H1 (cell line): ENCODE results near the gene PLXDC2. TPM values are rescaled to one million over a fixed set of nuclear protein-coding genes. Genes with fewer than 3 reads are reported as not detected.

Experiments used
- CTCF ChIA-PET: fragments of 300-600 bp; sonication (Branson Sonifier 250); formaldehyde crosslinking; loops from one replicate; lab custom pipeline; 2021; ENCODE audit not compliant: partially characterized antibody; lab: Charles Lee
- POLR2A ChIA-PET: fragments of 300-600 bp; sonication (Branson Sonifier 250); formaldehyde crosslinking; loops from one replicate; lab custom pipeline; 2021; ENCODE audit warnings: inconsistent platforms; ENCODE audit not compliant: partially characterized antibody; lab: Charles Lee
- DNase-seq, 2 experiments: peaks; one replicate each; pipeline versions ENCODE4 v3.0.0 to v3.0.0-alpha.2; 2010 to 2022; ENCODE audit warnings: low spot score in 2 of 2, low read depth in 1 of 2, mixed read lengths in 1 of 2
- FAIRE-seq: peaks from 2 replicates; lab custom pipeline; 2011; peaks lifted over from hg19 to GRCh38; lab: Jason Lieb, UNC
- H2AFZ ChIP-seq: 2 replicates; pipeline ENCODE4 v1.8.1; 2012; ENCODE audit warnings: low read length, inconsistent platforms
- H2AK5ac ChIP-seq: 2 replicates; pipeline ENCODE4 v1.6.1; 2013; ENCODE audit warnings: low read depth, low read length
- H2BK120ac ChIP-seq: replicated peaks from 2 replicates; pipeline ENCODE3; 2013; ENCODE audit warnings: low read depth, low read length, inconsistent platforms
- H2BK12ac ChIP-seq: 2 replicates; pipeline ENCODE4 v1.6.1; 2013; ENCODE audit warnings: low read depth, low read length
- H2BK15ac ChIP-seq: 2 replicates; pipeline ENCODE4 v1.6.1; 2013; ENCODE audit warnings: low read length
- H2BK20ac ChIP-seq: 2 replicates; pipeline ENCODE4 v1.6.1; 2013; ENCODE audit warnings: low read length
- H2BK5ac ChIP-seq: 2 replicates; pipeline ENCODE4 v1.6.1; 2013; ENCODE audit warnings: low read depth, low read length
- H3K14ac ChIP-seq: 2 replicates; pipeline ENCODE4 v1.6.1; 2013; ENCODE audit warnings: inconsistent platforms; ENCODE audit not compliant: insufficient read length
- H3K18ac ChIP-seq: 2 replicates; pipeline ENCODE4 v1.6.1; 2013; ENCODE audit warnings: low read length; ENCODE audit errors: extremely low read depth
- H3K23ac ChIP-seq: 2 replicates; pipeline ENCODE4 v1.6.1; 2013; ENCODE audit warnings: inconsistent platforms; ENCODE audit not compliant: insufficient read length
- H3K23me2 ChIP-seq: 2 replicates; pipeline ENCODE4 v1.6.1; 2013; ENCODE audit warnings: low read depth, low read length
- H3K27ac ChIP-seq: 2 replicates; pipeline ENCODE4 v1.6.1; 2011; ENCODE audit warnings: low read depth, low read length, inconsistent platforms
- H3K27me3 ChIP-seq, 4 experiments: replicated peaks in 1 of 4; 1 replicate in 1 of 4; 2 replicates in 3 of 4; pipeline versions ENCODE4 v1.6.1 to v1.8.1; 2011 to 2013; ENCODE audit warnings: low read length in 3 of 4, mild to moderate bottlenecking in 3 of 4, inconsistent platforms in 2 of 4, mixed read lengths in 2 of 4, moderate library complexity in 1 of 4; ENCODE audit not compliant: control insufficient read depth in 3 of 4, insufficient read depth in 3 of 4; ENCODE audit errors: extremely low read depth in 1 of 4
- H3K36me3 ChIP-seq, 4 experiments: 2 replicates each; pipeline versions ENCODE4 v1.6.1 to v1.8.1; 2011 to 2013; ENCODE audit warnings: mild to moderate bottlenecking in 4 of 4, low read length in 3 of 4, moderate library complexity in 2 of 4, control low read depth in 1 of 4, inconsistent platforms in 1 of 4; ENCODE audit not compliant: insufficient read depth in 4 of 4, control insufficient read depth in 2 of 4
- H3K4ac ChIP-seq: replicated peaks from 2 replicates; pipeline ENCODE3; 2013; ENCODE audit warnings: low read length, low read depth, mixed read lengths, inconsistent platforms; ENCODE audit not compliant: insufficient read length
- H3K4me1 ChIP-seq, 4 experiments: replicated peaks in 1 of 4; 1 replicate in 1 of 4; 2 replicates in 3 of 4; pipeline versions ENCODE4 v1.6.1 to v1.8.1; 2011 to 2013; ENCODE audit warnings: low read length in 3 of 4, inconsistent platforms in 2 of 4, mixed read lengths in 1 of 4; ENCODE audit not compliant: insufficient read depth in 4 of 4, control insufficient read depth in 3 of 4
- H3K4me2 ChIP-seq, 2 experiments: 2 replicates each; pipeline versions ENCODE4 v1.6.1 to v1.8.1; 2011 to 2013; ENCODE audit warnings: low read depth in 2 of 2, low read length in 2 of 2, control low read depth in 1 of 2, inconsistent platforms in 1 of 2, mild to moderate bottlenecking in 1 of 2; ENCODE audit not compliant: insufficient read depth in 1 of 2
- H3K4me3 ChIP-seq, 4 experiments: fragments of 200-600, 300-600 bp in 1 of 4; sonication (generic), shearing (Covaris generic), sonication (Bioruptor Twin) in 1 of 4; 2 replicates each; pipeline versions ENCODE4 v1.5.1 to v1.8.1; 2011 to 2016; ENCODE audit warnings: low read length in 4 of 4, low read depth in 3 of 4, control low read depth in 2 of 4, inconsistent platforms in 2 of 4, mild to moderate bottlenecking in 2 of 4, mixed read lengths in 1 of 4, moderate library complexity in 1 of 4; ENCODE audit not compliant: insufficient read depth in 2 of 4; ENCODE audit errors: extremely low read depth in 1 of 4
- H3K56ac ChIP-seq: replicated peaks from 2 replicates; pipeline ENCODE3; 2013; ENCODE audit warnings: low read depth, mild to moderate bottlenecking, mixed read lengths, low read length, inconsistent platforms; ENCODE audit not compliant: insufficient read length
- H3K79me1 ChIP-seq: 2 replicates; pipeline ENCODE4 v1.6.1; 2013; ENCODE audit warnings: low read depth, low read length, control low read depth
- H3K79me2 ChIP-seq, 2 experiments: 2 replicates each; pipeline versions ENCODE4 v1.6.1 to v1.8.1; 2012 to 2013; ENCODE audit warnings: low read length in 2 of 2, mild to moderate bottlenecking in 2 of 2, inconsistent platforms in 1 of 2; ENCODE audit not compliant: insufficient read depth in 2 of 2, control insufficient read depth in 1 of 2
- H3K9ac ChIP-seq, 4 experiments: replicated peaks in 1 of 4; 1 replicate in 1 of 4; 2 replicates in 3 of 4; pipeline versions ENCODE4 v1.6.1 to v1.8.1; 2011 to 2013; ENCODE audit warnings: low read depth in 3 of 4, low read length in 3 of 4, control low read depth in 2 of 4, mild to moderate bottlenecking in 2 of 4, moderate library complexity in 2 of 4, inconsistent platforms in 1 of 4; ENCODE audit errors: extremely low read depth in 1 of 4
- H3K9me3 ChIP-seq, 2 experiments: 2 replicates each; pipeline versions ENCODE4 v1.6.1 to v1.8.1; 2012 to 2013; ENCODE audit warnings: mild to moderate bottlenecking in 2 of 2, moderate library complexity in 2 of 2, control low read depth in 1 of 2, inconsistent platforms in 1 of 2, low read depth in 1 of 2, low read length in 1 of 2, mixed read lengths in 1 of 2; ENCODE audit not compliant: insufficient read depth in 2 of 2
- H4K20me1 ChIP-seq, 2 experiments: replicated peaks in 1 of 2; 2 replicates each; pipeline versions ENCODE3 to v1.8.1; 2011 to 2013; ENCODE audit warnings: inconsistent platforms in 2 of 2, low read length in 2 of 2, mild to moderate bottlenecking in 1 of 2; ENCODE audit not compliant: insufficient read depth in 2 of 2, control insufficient read depth in 1 of 2
- H4K5ac ChIP-seq: 2 replicates; pipeline ENCODE4 v1.6.1; 2013; ENCODE audit warnings: low read length, low read depth, mixed read lengths, inconsistent platforms; ENCODE audit not compliant: insufficient read length
- H4K8ac ChIP-seq: 2 replicates; pipeline ENCODE4 v1.8.0; 2013; ENCODE audit warnings: mild to moderate bottlenecking, moderate library complexity, low read length, inconsistent platforms; ENCODE audit not compliant: insufficient read depth; ENCODE audit errors: extremely low read depth
- H4K91ac ChIP-seq: replicated peaks from 2 replicates; pipeline ENCODE3; 2013; ENCODE audit warnings: low read length, mixed read lengths, inconsistent platforms; ENCODE audit not compliant: insufficient read length
- ASH2L ChIP-seq: fragments of 200-600, 300-600 bp; sonication (generic); IDR thresholded peaks from one replicate; pipeline ENCODE4 v1.7.1; 2017; ENCODE audit warnings: low read length
- ATF3 ChIP-seq: IDR thresholded peaks from 2 replicates; pipeline ENCODE4 v1.6.1; 2011; ENCODE audit warnings: low read depth, mild to moderate bottlenecking, low read length; ENCODE audit not compliant: insufficient read depth
- EP300 ChIP-seq, 2 experiments: IDR thresholded peaks; 1 replicate in 1 of 2; 2 replicates in 1 of 2; pipeline ENCODE4 v1.6.1; 2011 to 2012; ENCODE audit warnings: low read depth in 2 of 2, low read length in 2 of 2, mild to moderate bottlenecking in 2 of 2, borderline replicate concordance in 1 of 2, inconsistent platforms in 1 of 2, moderate library complexity in 1 of 2
- GTF2F1 ChIP-seq: IDR thresholded peaks from 2 replicates; pipeline ENCODE4 v1.6.1; 2012; ENCODE audit warnings: low read depth, low read length, improper control_type of control experiment, borderline replicate concordance
- HDAC6 ChIP-seq: IDR thresholded peaks from one replicate; pipeline ENCODE4 v1.7.1; 2012; ENCODE audit warnings: low read depth, mild to moderate bottlenecking, inconsistent platforms, low read length, moderate library complexity
- MAFK ChIP-seq: IDR thresholded peaks from 2 replicates; pipeline ENCODE4 v1.6.1; 2012; ENCODE audit warnings: low read depth, mild to moderate bottlenecking, improper control_type of control experiment, low read length
- RAD21 ChIP-seq, 2 experiments: IDR thresholded peaks in 1 of 2; conservative IDR thresholded peaks in 1 of 2; 2 replicates each; pipeline ENCODE4 v1.6.1; 2011; ENCODE audit warnings: low read depth in 2 of 2, low read length in 2 of 2, improper control_type of control experiment in 1 of 2, inconsistent platforms in 1 of 2, mild to moderate bottlenecking in 1 of 2, moderate library complexity in 1 of 2
- SIX5 ChIP-seq: IDR thresholded peaks from 2 replicates; pipeline ENCODE4 v1.6.1; 2011; ENCODE audit warnings: mild to moderate bottlenecking, low read depth, low read length
- SP1 ChIP-seq: IDR thresholded peaks from 2 replicates; pipeline ENCODE4 v1.6.1; 2011; ENCODE audit warnings: low read depth, low read length
- TAF7 ChIP-seq: optimal IDR thresholded peaks from 2 replicates; pipeline ENCODE3; 2011; ENCODE audit warnings: low read depth, mild to moderate bottlenecking, inconsistent platforms, low read length, moderate library complexity, borderline replicate concordance
- TBP ChIP-seq: IDR thresholded peaks from 2 replicates; pipeline ENCODE4 v1.6.1; 2011; ENCODE audit warnings: low read depth, low read length, improper control_type of control experiment
- WGBS, 2 experiments: shearing (Covaris generic) in 1 of 2; methylation state at CpG; one replicate each; pipeline versions ENCODE4 v1.1.6 to v1.1.7; 2013 to 2015; ENCODE audit warnings: low lambda C conversion rate in 2 of 2, mixed read lengths in 2 of 2, inconsistent platforms in 1 of 2, low coverage in 1 of 2, missing lambda C conversion rate in 1 of 2; ENCODE audit not compliant: insufficient replicate concordance in 2 of 2, insufficient coverage in 1 of 2, insufficient read length in 1 of 2; ENCODE audit errors: extremely low coverage in 1 of 2, missing lambda C conversion rate in 1 of 2; 5-methylcytosine and 5-hydroxymethylcytosine counted together
- polyA plus RNA-seq, 7 experiments: library from polyadenylated mRNA; depleted of rRNA in 3 of 7; stranded (reverse) in 5 of 7; unstranded in 2 of 7; fragments of >200 nt in 5 of 7; fragments of 200-250 nt in 2 of 7; gene quantifications; 1 replicate in 5 of 7; 2 replicates in 1 of 7; 4 replicates in 1 of 7; pipeline versions ENCODE4 v1.2.1 to v1.2.3, GENCODE V29; 2011 to 2013; ENCODE audit warnings: missing spikeins in 2 of 7, mixed read lengths in 2 of 7
- total RNA-seq: library from RNA; stranded (reverse); fragmentation: NEBNext Ultra II Directional; extraction: Animal tissue kit (Norgen Biotek cat#: 25700); gene quantifications from 2 replicates; pipeline ENCODE4 v1.2.1, GENCODE V29; 2021

PLXDC2 gene
- total and polyA plus RNA-seq, 2 of the 8 experiments (the other 6 are each of a cell fraction or from before 2014, with no cell fraction given): 23.0 to 40.5 TPM

- Histone ChIP-seq H3K4ac (no peak overlapping the region), H3K14ac (no peak overlapping the region), H3K79me2 (peaks cover 0 to 67% of the 10 kb centered on the region in 2 experiments; a peak in 2 of 4 replicates), H3K27me3 (no peaks in the 10 kb centered on the region), H3K9me3 (no peaks in the 10 kb centered on the region), H3K4me3 (no peak overlapping the region), H3K27ac (no peak overlapping the region), H4K5ac (no peak overlapping the region), H3K4me2 (no peak overlapping the region), H4K20me1 (peaks cover 1% of the 10 kb centered on the region in 2 experiments), H4K91ac (no peak overlapping the region), H2AK5ac (no peak overlapping the region), H2BK5ac (no peak overlapping the region), H3K9ac (no peak overlapping the region), H3K23me2 (no peaks in the 10 kb centered on the region; the same call in 1 of the 2 replicates), H3K56ac (no peak overlapping the region), H2AFZ (no peak overlapping the region), H3K18ac (no peak overlapping the region), H2BK15ac (no peak overlapping the region), H3K36me3 (no peaks in the 10 kb centered on the region), H3K23ac (no peak overlapping the region), H2BK12ac (no peak overlapping the region), H3K4me1 (peaks cover 0 to 19% (median 12%) of the 10 kb centered on the region in 4 experiments), H2BK20ac (no peak overlapping the region), H3K79me1 (no peaks in the 10 kb centered on the region; the same call in none of the 2 replicates), H4K8ac (no peak overlapping the region), H2BK120ac (no peak overlapping the region)
- FAIRE-seq: no peak
- ChIA-PET CTCF (interaction anchor here (1.1 to 1.7 kb wide), 3 partner anchors 9 to 102 kb away, joined by 3 to 8 read pairs (median 4); no protein-coding TSS in a partner anchor), POLR2A (interaction anchor here (1.0 to 1.1 kb wide), 2 partner anchors 9 to 10 kb away, joined by 3 read pairs; no protein-coding TSS in a partner anchor)
- 92% methylated on average over 13 of the region's 13 CpGs; no CpG with 5 or more reads in 1 of the 2 experiments for WGBS, 2 experiments
- no peak for DNase-seq
- TF ChIP-seq SP1: no peak
- TF ChIP-seq MAFK: no peak
- no peak for TF ChIP-seq TAF7
- no peak for TF ChIP-seq EP300 (IDR thresholded peaks at IDR 0.05; ENCODE audit: borderline replicate concordance in 1 of 2, low read depth in 2 of 2, low read length in 2 of 2)
- no peak for TF ChIP-seq RAD21 (IDR thresholded peaks at IDR 0.05 in 1 of 2, conservative IDR thresholded peaks at IDR 0.05 in 1 of 2; ENCODE audit: low read depth in 2 of 2, low read length in 2 of 2)
- no peak for TF ChIP-seq ASH2L
- no peak for TF ChIP-seq ATF3
- no peak for TF ChIP-seq GTF2F1
- no peak for TF ChIP-seq TBP
- TF ChIP-seq HDAC6: no peak
- TF ChIP-seq SIX5: no peak
Measured at GRCh38 chr10:19921300-19922140, 105.3 kb downstream of the PLXDC2 start.
